BJ (cell line): ENCODE data around the gene CKAP2L. TPM values are rescaled to one million over a fixed set of nuclear protein-coding genes. Genes with fewer than 3 reads are reported as not detected.

ENCODE experiments used
- CTCF ChIA-PET: fragments of 350-600 bp; formaldehyde crosslinking; extraction: SDS; loops from one replicate; lab custom pipeline; 2021; ENCODE audit warnings: antibody characterized with exemption, inconsistent platforms; lab: Yijun Ruan, JAX
- POLR2A ChIA-PET: fragments of 300-600 bp; sonication (Branson Sonifier 250); formaldehyde crosslinking; extraction: SDS; loops from one replicate; lab custom pipeline; 2021; ENCODE audit warnings: antibody characterized with exemption; lab: Charles Lee
- DNase-seq: peaks from one replicate; pipeline ENCODE4 v3.0.0-alpha.2; 2011; ENCODE audit warnings: low read depth
- H3K27me3 ChIP-seq: 2 replicates; pipeline ENCODE4 v1.6.0; 2011; ENCODE audit warnings: low read length; ENCODE audit not compliant: control insufficient read depth, insufficient read depth
- H3K36me3 ChIP-seq: 2 replicates; pipeline ENCODE4 v1.5.1; 2011; ENCODE audit warnings: low read length; ENCODE audit not compliant: control insufficient read depth, insufficient read depth
- H3K4me3 ChIP-seq: 2 replicates; pipeline ENCODE4 v1.5.1; 2011; ENCODE audit warnings: low read depth, mild to moderate bottlenecking, control low read depth, low read length
- polyA minus RNA-seq: library from RNA; depleted of rRNA, polyadenylated mRNA; stranded (reverse); fragments of >200 nt; gene quantifications from 2 replicates; pipeline ENCODE4 v1.2.3, GENCODE V29; 2011; rRNA and poly(A)+ RNA removed
- polyA plus RNA-seq: library from polyadenylated mRNA; depleted of rRNA; stranded (reverse); fragments of >200 nt; gene quantifications from 2 replicates; pipeline ENCODE4 v1.2.3, GENCODE V29; 2011; rRNA removed
- TF ChIP-seq, protein P1 (sequence below): IDR thresholded peaks from 2 replicates; pipeline ENCODE4 v1.5.1; 2011; ENCODE audit warnings: low read depth, mild to moderate bottlenecking, control low read depth, inconsistent platforms, low read length, moderate library complexity; ENCODE audit not compliant: insufficient read depth

The CKAP2L gene, protein sequence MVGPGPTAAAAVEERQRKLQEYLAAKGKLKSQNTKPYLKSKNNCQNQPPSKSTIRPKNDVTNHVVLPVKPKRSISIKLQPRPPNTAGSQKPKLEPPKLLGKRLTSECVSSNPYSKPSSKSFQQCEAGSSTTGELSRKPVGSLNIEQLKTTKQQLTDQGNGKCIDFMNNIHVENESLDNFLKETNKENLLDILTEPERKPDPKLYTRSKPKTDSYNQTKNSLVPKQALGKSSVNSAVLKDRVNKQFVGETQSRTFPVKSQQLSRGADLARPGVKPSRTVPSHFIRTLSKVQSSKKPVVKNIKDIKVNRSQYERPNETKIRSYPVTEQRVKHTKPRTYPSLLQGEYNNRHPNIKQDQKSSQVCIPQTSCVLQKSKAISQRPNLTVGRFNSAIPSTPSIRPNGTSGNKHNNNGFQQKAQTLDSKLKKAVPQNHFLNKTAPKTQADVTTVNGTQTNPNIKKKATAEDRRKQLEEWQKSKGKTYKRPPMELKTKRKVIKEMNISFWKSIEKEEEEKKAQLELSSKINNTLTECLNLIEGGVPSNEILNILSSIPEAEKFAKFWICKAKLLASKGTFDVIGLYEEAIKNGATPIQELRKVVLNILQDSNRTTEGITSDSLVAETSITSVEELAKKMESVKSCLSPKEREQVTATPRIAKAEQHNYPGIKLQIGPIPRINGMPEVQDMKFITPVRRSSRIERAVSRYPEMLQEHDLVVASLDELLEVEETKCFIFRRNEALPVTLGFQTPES
- polyA plus RNA-seq (3.3 and 6.4 TPM in 2 replicates), polyA minus RNA-seq (3.4 and 3.5 TPM in 2 replicates)

- ChIA-PET POLR2A (no interaction called here), CTCF (interaction anchor here (0.7 to 1.4 kb wide), 5 partner anchors 22 to 178 kb away, joined by 3 read pairs; no protein-coding TSS in a partner anchor)
- H3K4me3 ChIP-seq, result peak within 1 kb of the TSS; percentile 62
- H3K27me3 ChIP-seq, result no peaks in the 10 kb centered on the region
- DNase-seq, result peak; percentile 88
- no peaks in the 10 kb centered on the region for H3K36me3 ChIP-seq
- TF ChIP-seq, protein P1, sequence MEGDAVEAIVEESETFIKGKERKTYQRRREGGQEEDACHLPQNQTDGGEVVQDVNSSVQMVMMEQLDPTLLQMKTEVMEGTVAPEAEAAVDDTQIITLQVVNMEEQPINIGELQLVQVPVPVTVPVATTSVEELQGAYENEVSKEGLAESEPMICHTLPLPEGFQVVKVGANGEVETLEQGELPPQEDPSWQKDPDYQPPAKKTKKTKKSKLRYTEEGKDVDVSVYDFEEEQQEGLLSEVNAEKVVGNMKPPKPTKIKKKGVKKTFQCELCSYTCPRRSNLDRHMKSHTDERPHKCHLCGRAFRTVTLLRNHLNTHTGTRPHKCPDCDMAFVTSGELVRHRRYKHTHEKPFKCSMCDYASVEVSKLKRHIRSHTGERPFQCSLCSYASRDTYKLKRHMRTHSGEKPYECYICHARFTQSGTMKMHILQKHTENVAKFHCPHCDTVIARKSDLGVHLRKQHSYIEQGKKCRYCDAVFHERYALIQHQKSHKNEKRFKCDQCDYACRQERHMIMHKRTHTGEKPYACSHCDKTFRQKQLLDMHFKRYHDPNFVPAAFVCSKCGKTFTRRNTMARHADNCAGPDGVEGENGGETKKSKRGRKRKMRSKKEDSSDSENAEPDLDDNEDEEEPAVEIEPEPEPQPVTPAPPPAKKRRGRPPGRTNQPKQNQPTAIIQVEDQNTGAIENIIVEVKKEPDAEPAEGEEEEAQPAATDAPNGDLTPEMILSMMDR, result no peak
These were observed at the start of gene CKAP2L for GRCh38 chr2:112764071-112765044. Gene CKAP2L, minus strand, starts transcription at chr2:112764609. Its CDS starts 11 bp downstream, at chr2:112764598.

- ChIA-PET POLR2A (no interaction called here), CTCF (interaction anchor here (0.6 to 0.7 kb wide), 2 partner anchors 23 to 64 kb away, joined by 3 read pairs; partner anchors contain the start of gene IL1B)
- TF ChIP-seq, protein P1, result no peak
- no peaks in the 10 kb centered on the region for H3K27me3 ChIP-seq
- no peak overlapping the region for H3K4me3 ChIP-seq
- no peak for DNase-seq
- H3K36me3 ChIP-seq, result no peaks in the 10 kb centered on the region
These were observed 49.0 kb upstream of the CKAP2L start for GRCh38 chr2:112813280-112813966.

DNA sequence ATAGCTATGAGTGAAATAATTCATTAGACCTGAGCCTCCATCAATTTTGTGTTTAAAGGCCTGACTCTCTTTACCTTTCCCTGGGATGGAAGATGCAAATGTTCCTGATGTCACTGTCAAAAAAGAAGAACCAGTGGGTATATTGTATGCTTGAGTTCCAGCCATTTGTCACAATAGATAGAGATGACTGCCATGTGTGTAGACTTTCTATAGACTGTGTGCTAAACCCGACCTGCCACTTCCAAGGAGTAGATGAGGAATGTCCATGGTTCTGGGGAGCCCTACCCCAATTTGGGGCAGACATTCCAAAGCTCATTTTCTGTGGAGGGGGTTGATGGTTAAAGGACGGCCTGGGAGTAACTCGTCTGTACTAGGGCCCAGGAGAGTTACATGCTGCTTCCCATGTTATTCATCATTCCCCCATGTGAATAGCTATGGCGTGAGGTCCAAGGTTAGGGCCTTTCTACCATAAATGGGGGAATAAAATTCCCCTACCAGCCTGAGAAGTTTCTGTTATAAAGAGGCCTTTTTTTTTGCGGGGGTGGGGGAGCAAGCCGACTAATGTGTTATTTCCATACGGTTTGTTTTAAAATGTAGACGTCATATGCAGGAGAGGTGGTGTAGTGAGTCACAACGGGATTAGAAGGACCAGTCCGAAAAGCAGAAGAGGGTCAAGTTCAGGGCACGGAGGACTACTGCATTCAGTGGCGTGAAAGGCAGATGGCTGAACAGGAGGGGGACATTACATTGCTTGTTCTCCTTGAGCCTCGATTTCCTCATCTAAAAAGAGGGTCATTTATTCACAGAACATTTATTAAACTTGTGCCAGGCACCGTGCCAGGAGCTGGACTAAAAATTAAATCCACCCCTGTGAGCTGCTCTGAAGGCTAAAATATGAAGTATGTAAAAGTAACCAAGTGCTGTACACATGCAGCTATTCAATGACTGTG, 48.2 kb upstream of the CKAP2L start:
- TF ChIP-seq, protein P1, result no peak
- Histone ChIP-seq H3K4me3 (no peak overlapping the region), H3K36me3 (no peaks in the 10 kb centered on the region), H3K27me3 (no peaks in the 10 kb centered on the region)
- ChIA-PET POLR2A (no interaction called here), CTCF (interaction anchor here (0.6 to 1.9 kb wide), 5 partner anchors 13 to 129 kb away, joined by 3 to 10 read pairs (median 4); partner anchors contain the start of gene IL1B)
- no peak for DNase-seq

GRCh38 chr2:112811841-112812306, 47.5 kb upstream of the CKAP2L start:
- no peaks in the 10 kb centered on the region for H3K36me3 ChIP-seq
- POLR2A ChIA-PET, result no interaction called here
- TF ChIP-seq, protein P1, result no peak
- H3K4me3 ChIP-seq, result no peak overlapping the region
- peak; percentile 39 for DNase-seq
- no peaks in the 10 kb centered on the region for H3K27me3 ChIP-seq
- CTCF ChIA-PET, result interaction anchor here (0.6 to 1.9 kb wide), 3 partner anchors 14 to 130 kb away, joined by 4 to 10 read pairs (median 4); partner anchors contain the start of gene IL1B
